GM19324 (cell line): ENCODE data around the gene NR3C1.
A peak's percentile ranks its signal among the peaks of the same experiment; 100 is the strongest.

Experiments
- ATAC-seq: cut with Tn5 transposase; IDR thresholded peaks from one replicate; pipeline ENCODE4 v1.9.1; 2021; ENCODE audit warnings: mild to moderate bottlenecking, moderate library complexity; ENCODE audit not compliant: unreplicated experiment, low FRiP score

The NR3C1 gene

GRCh38 chr5:143244000-143244736 is 159.3 kb downstream of the NR3C1 start:
- ATAC-seq: no peak

GRCh38 chr5:143243103-143243502 is 160.4 kb downstream of the NR3C1 start:
- no peak for ATAC-seq

GRCh38 chr5:143241892-143242291 is 161.6 kb downstream of the NR3C1 start:
- ATAC-seq: no peak

- ATAC-seq: no peak
Measured at GRCh38 chr5:143239882-143240518, 163.5 kb downstream of the NR3C1 start.

- no peak for ATAC-seq
Measured at GRCh38 chr5:143238620-143239019, 164.9 kb downstream of the NR3C1 start.

- ATAC-seq: no peak
Measured at GRCh38 chr5:143237664-143238063, 165.8 kb downstream of the NR3C1 start.

- ATAC-seq: no peak
Measured at GRCh38 chr5:143236682-143237081, 166.8 kb downstream of the NR3C1 start.

- ATAC-seq: no peak
Measured at GRCh38 chr5:143235423-143235822, 168.1 kb downstream of the NR3C1 start.

GRCh38 chr5:143234162-143234842 is 169.2 kb downstream of the NR3C1 start:
- ATAC-seq: no peak

- ATAC-seq: no peak
Measured at GRCh38 chr5:143233031-143233430, 170.5 kb downstream of the NR3C1 start.

GRCh38 chr5:143231973-143232812 is 171.3 kb downstream of the NR3C1 start:
- peak; percentile 31 for ATAC-seq

GRCh38 chr5:143231416-143231815 is 172.1 kb downstream of the NR3C1 start:
- ATAC-seq: no peak

- ATAC-seq: no peak
Measured at GRCh38 chr5:143230676-143230996, 172.8 kb downstream of the NR3C1 start.

GRCh38 chr5:143229896-143230675 is 173.4 kb downstream of the NR3C1 start:
- peak; percentile 85 for ATAC-seq

GRCh38 chr5:143229426-143229895 is 174.0 kb downstream of the NR3C1 start:
- ATAC-seq: peak; percentile 40

GRCh38 chr5:143228597-143229293 is 174.7 kb downstream of the NR3C1 start:
- no peak for ATAC-seq
